ENCODE data around the gene PSMD6. TPM values are rescaled to one million over a fixed set of nuclear protein-coding genes. Genes with fewer than 3 reads are reported as not detected.

The PSMD6 gene
- total RNA-seq, 1 experiment from 2014 or later, result 78.7 TPM

GRCh38 chr3:64072126-64072525 lies 48.8 kb upstream of the PSMD6 start (continued):
- TF ChIP-seq EZH2 (IDR thresholded peaks at IDR 0.05) (no peak), POLR2A (IDR thresholded peaks at IDR 0.05; ENCODE audit: borderline replicate concordance, extremely low read depth, insufficient read depth, insufficient read length) (no peak), YY1 (IDR thresholded peaks at IDR 0.05; ENCODE audit: extremely low read depth, insufficient replicate concordance, low read depth, low read length) (no peak)

- DNase-seq (ENCODE audit: low read depth, low spot score), result no peak
- H2AFZ ChIP-seq (ENCODE audit: low read depth, low read length, poor library complexity, severe bottlenecking), result no peak overlapping the region
- no peak overlapping the region for H3K9ac ChIP-seq (ENCODE audit: low read length)
- no peak overlapping the region for H3K4me3 ChIP-seq (replicated peaks in 1 of 2; ENCODE audit: low read depth in 1 of 2, low read length in 2 of 2)
- intact Hi-C loops (cut with micrococcal nuclease), result no loop called here
- H3K79me2 ChIP-seq (ENCODE audit: insufficient read depth, low read length), result no peaks in the 10 kb centered on the region
- ChIA-PET POLR2A (no interaction called here), RAD21 (ENCODE audit: low non-redundant PET in 1 of 2, low total read pairs in 2 of 2, uncharacterized antibody in 2 of 2, unreplicated experiment in 2 of 2) (no interaction called here), CTCF (no interaction called here)
- no peaks in the 10 kb centered on the region for H3K36me3 ChIP-seq (ENCODE audit: control insufficient read depth in 1 of 2, insufficient read depth in 2 of 2, low read length in 2 of 2)
- no TSS peak for BruUV-seq (replicated peaks)
- no peaks in the 10 kb centered on the region for H3K9me2 ChIP-seq (ENCODE audit: insufficient read depth)
- H3K4me2 ChIP-seq (ENCODE audit: low read length), result no peak overlapping the region
- ATAC-seq, result no peak
- peaks cover 34% of the 10 kb centered on the region for H3K27me3 ChIP-seq (ENCODE audit: insufficient read depth, low read length)
- no peaks in the 10 kb centered on the region for H3K4me1 ChIP-seq (ENCODE audit: control insufficient read depth in 1 of 2, insufficient read depth in 2 of 2, low read length in 2 of 2)
- no peak for TF ChIP-seq SIN3A (IDR thresholded peaks at IDR 0.05; ENCODE audit: low read depth)
- no peak for TF ChIP-seq YY1 (IDR thresholded peaks at IDR 0.05; ENCODE audit: extremely low read depth, insufficient replicate concordance, low read depth, low read length)
- TF ChIP-seq MAX (IDR thresholded peaks at IDR 0.05), result no peak
- TF ChIP-seq FOSL1 (IDR thresholded peaks at IDR 0.05; ENCODE audit: low read depth), result no peak
- no peaks in the 10 kb centered on the region for H3K9me3 ChIP-seq (ENCODE audit: control insufficient read depth in 1 of 2, insufficient read depth in 1 of 2, low read depth in 1 of 2, low read length in 2 of 2)
- H4K20me1 ChIP-seq (ENCODE audit: insufficient read depth), result no peaks in the 10 kb centered on the region
- no peak overlapping the region for H3K27ac ChIP-seq (ENCODE audit: low read depth, low read length)
These were observed 47.4 kb upstream of the PSMD6 start for GRCh38 chr3:64070704-64071103.

GRCh38 chr3:64067506-64068346 lies 44.4 kb upstream of the PSMD6 start:
- ATAC-seq (no peak), DNase-seq (ENCODE audit: low read depth, low spot score) (no peak)
- no peaks in the 10 kb centered on the region for H3K9me2 ChIP-seq (ENCODE audit: insufficient read depth)
- no peaks in the 10 kb centered on the region for H3K4me1 ChIP-seq (ENCODE audit: control insufficient read depth in 1 of 2, insufficient read depth in 2 of 2, low read length in 2 of 2)
- H3K4me2 ChIP-seq (ENCODE audit: low read length), result no peak overlapping the region
- H4K20me1 ChIP-seq (ENCODE audit: insufficient read depth), result no peaks in the 10 kb centered on the region
- intact Hi-C loops (cut with micrococcal nuclease), result no loop called here
- no peaks in the 10 kb centered on the region for H3K79me2 ChIP-seq (ENCODE audit: insufficient read depth, low read length)
- H3K9me3 ChIP-seq (ENCODE audit: control insufficient read depth in 1 of 2, insufficient read depth in 1 of 2, low read depth in 1 of 2, low read length in 2 of 2), result no peaks in the 10 kb centered on the region
- no peak overlapping the region for H2AFZ ChIP-seq (ENCODE audit: low read depth, low read length, poor library complexity, severe bottlenecking)
- no peak overlapping the region for H3K9ac ChIP-seq (ENCODE audit: low read length)
- no peaks in the 10 kb centered on the region for H3K36me3 ChIP-seq (ENCODE audit: control insufficient read depth in 1 of 2, insufficient read depth in 2 of 2, low read length in 2 of 2)
- BruUV-seq (replicated peaks), result no TSS peak
- ChIA-PET RAD21 (ENCODE audit: low non-redundant PET in 1 of 2, low total read pairs in 2 of 2, uncharacterized antibody in 2 of 2, unreplicated experiment in 2 of 2) (no interaction called here), CTCF (no interaction called here), POLR2A (no interaction called here)
- no peak overlapping the region for H3K27ac ChIP-seq (ENCODE audit: low read depth, low read length)
- H3K27me3 ChIP-seq (ENCODE audit: insufficient read depth, low read length), result peaks cover 37% of the 10 kb centered on the region
- TF ChIP-seq CBX3 (IDR thresholded peaks at IDR 0.05; ENCODE audit: low read depth) (no peak), FOSL1 (IDR thresholded peaks at IDR 0.05; ENCODE audit: low read depth) (no peak), POLR2A (IDR thresholded peaks at IDR 0.05; ENCODE audit: borderline replicate concordance, extremely low read depth, insufficient read depth, insufficient read length) (no peak), POLR2AphosphoS5 (IDR thresholded peaks at IDR 0.05; ENCODE audit: low read depth, low read length) (no peak), EZH2phosphoT487 (IDR thresholded peaks at IDR 0.05; ENCODE audit: borderline replicate concordance) (no peak), ATF3 (IDR thresholded peaks at IDR 0.05) (no peak), REST (IDR thresholded peaks at IDR 0.05; ENCODE audit: low read depth) (no peak), YY1 (IDR thresholded peaks at IDR 0.05; ENCODE audit: extremely low read depth, insufficient replicate concordance, low read depth, low read length) (no peak), SRF (IDR thresholded peaks at IDR 0.05; ENCODE audit: low read depth) (no peak)
- no peak overlapping the region for H3K4me3 ChIP-seq (replicated peaks in 1 of 2; ENCODE audit: low read depth in 1 of 2, low read length in 2 of 2)

Data from HCT116 (cell line).